ENCODE data around the gene LDAH.

Gene LDAH

DNA sequence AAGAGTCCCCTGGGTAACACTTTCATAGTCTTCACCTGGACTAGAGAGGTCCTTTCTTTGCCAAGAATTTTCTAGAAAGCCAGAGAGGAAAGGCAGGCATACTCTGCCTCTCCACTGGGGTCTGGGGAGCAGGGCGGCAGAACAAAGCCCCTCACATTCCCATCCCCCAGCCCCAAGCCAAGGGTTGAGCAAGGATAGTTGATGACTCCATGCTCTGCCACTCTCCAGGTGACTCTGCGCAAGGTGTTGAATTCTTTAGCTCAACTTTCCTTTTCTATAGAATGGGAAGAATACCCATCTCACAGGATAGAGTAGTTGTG lies 158.9 kb downstream of the LDAH start:
- no peak overlapping the region for H3K4me3 ChIP-seq (ENCODE audit: low read depth, low read length)
- TF ChIP-seq, protein P1, sequence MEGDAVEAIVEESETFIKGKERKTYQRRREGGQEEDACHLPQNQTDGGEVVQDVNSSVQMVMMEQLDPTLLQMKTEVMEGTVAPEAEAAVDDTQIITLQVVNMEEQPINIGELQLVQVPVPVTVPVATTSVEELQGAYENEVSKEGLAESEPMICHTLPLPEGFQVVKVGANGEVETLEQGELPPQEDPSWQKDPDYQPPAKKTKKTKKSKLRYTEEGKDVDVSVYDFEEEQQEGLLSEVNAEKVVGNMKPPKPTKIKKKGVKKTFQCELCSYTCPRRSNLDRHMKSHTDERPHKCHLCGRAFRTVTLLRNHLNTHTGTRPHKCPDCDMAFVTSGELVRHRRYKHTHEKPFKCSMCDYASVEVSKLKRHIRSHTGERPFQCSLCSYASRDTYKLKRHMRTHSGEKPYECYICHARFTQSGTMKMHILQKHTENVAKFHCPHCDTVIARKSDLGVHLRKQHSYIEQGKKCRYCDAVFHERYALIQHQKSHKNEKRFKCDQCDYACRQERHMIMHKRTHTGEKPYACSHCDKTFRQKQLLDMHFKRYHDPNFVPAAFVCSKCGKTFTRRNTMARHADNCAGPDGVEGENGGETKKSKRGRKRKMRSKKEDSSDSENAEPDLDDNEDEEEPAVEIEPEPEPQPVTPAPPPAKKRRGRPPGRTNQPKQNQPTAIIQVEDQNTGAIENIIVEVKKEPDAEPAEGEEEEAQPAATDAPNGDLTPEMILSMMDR (IDR thresholded peaks at IDR 0.05; ENCODE audit: control insufficient read depth, extremely low read depth, insufficient read depth), result no peak
- DNase-seq (ENCODE audit: low read depth), result no peak

DNA sequence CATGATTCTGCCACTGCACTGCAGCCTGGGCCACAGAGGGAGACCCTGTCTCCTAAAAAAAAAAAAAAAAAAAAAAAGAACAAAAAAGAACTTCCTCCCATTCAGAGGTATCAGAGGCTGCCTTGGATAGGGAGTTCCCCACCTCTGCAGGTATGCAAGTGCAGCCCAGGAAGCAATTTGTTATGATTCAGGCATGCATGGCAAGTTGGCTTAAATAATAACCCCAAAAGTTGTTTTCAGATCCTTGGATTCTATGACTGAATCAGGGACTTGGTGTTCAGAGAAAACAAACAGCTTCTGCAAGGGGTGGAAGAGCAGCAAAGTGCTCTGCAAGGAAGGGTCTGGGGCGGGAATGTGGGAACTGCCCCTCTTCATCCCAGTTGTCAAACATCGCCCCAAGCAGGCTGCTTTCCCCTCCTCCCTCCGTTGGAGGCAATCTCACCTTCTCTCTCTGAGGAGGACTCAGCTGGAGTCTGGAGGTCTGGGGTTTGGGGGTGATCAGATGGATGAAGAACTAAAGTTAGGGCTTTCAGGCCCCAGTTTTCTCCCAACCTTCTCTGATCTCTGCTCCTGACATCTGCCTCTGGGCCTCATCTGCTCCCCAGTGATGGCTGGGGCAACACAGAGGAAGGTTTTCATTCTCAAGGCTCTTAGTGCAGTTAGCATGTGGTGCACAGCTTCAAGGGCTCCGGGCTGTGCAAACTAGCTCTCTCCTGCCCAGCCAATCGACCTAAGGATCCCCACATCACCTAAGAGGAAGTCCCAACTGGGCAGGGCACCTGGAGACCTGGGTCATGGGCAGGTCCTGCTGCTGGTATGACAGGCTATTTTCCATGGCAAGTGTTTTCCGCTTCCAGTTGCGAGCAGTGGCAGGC lies 159.5 kb downstream of the LDAH start:
- TF ChIP-seq, protein P1 (IDR thresholded peaks at IDR 0.05; ENCODE audit: control insufficient read depth, extremely low read depth, insufficient read depth), result no peak
- H3K4me3 ChIP-seq (ENCODE audit: low read depth, low read length), result no peak overlapping the region
- no peak for DNase-seq (ENCODE audit: low read depth)

DNA sequence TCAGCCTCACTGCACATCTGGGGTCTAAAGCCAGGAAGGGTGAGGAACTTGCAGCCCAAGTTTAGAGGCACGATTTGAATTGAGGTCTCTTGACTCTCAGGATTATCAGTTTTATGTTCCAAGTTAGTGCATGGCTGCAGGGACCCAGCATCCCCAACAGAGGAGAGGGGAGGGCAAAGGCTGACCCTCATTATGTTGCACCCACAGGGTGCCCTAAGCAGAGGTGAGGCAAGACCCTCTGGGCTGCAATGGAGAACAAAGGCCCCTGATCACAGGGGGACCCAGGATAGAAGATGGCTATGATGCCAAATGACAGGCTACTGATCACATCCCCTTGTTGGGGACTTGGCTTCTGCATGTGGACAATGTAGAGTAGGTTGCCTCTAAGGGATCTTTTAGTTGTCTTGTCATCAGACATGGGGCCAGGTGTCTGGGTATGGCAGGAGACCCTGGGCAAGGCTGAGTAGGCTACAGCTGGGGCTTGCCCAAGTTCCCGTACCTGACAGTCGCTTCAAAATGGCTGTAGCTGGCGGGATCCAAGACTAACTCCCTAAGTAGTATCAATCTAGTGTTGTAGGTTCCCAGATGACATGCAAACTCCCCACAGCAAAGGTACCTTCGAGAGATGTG lies 160.5 kb downstream of the LDAH start:
- H3K4me3 ChIP-seq (ENCODE audit: low read depth, low read length), result no peak overlapping the region
- TF ChIP-seq, protein P1 (IDR thresholded peaks at IDR 0.05; ENCODE audit: control insufficient read depth, extremely low read depth, insufficient read depth), result no peak
- DNase-seq (ENCODE audit: low read depth), result no peak

DNA sequence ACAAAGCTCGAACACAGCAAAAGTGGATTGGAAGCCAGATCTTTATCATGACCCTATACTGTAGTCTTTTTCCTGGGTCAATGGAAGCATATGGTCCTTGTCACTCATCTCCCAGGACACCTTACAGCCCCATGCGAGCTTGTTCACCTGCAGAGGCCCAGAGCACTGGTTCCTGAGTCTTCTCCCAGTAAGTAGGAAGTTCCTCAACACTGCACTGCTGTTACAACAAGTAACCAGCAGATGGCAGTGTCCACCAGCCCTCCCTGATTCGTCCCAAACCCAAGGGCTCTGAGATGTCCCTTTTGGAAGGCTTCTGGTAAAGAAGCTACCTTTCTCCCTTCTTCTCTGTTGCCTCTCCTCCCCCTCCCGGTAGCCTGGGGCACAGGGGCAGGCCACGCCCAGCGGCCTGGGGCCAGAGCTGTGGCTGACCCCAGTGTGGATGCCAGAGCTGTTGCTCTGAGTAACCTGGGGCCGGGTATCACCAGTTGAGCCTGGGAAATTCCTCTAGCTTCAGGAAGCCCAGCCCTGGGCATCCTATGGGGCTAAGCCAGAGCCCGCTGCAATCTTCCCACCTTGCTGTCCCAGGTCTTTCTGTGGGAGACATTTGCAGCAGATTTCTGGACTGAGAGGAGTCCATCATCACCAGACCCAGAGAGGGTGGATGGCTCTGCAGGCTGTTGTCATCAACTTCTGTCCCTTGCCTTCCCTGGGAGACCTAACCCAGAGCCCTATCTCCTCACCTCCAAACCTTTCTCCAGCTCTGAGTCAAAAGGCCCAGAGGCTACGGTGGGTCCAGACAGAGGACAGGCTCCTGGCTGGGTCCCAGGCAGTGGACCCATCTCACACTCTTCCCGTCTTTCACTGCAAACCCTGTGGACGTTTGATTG lies 161.2 kb downstream of the LDAH start:
- TF ChIP-seq, protein P1 (IDR thresholded peaks at IDR 0.05; ENCODE audit: control insufficient read depth, extremely low read depth, insufficient read depth), result peak; percentile 96
- no peak overlapping the region for H3K4me3 ChIP-seq (ENCODE audit: low read depth, low read length)
- DNase-seq (ENCODE audit: low read depth), result peak; percentile 38

DNA sequence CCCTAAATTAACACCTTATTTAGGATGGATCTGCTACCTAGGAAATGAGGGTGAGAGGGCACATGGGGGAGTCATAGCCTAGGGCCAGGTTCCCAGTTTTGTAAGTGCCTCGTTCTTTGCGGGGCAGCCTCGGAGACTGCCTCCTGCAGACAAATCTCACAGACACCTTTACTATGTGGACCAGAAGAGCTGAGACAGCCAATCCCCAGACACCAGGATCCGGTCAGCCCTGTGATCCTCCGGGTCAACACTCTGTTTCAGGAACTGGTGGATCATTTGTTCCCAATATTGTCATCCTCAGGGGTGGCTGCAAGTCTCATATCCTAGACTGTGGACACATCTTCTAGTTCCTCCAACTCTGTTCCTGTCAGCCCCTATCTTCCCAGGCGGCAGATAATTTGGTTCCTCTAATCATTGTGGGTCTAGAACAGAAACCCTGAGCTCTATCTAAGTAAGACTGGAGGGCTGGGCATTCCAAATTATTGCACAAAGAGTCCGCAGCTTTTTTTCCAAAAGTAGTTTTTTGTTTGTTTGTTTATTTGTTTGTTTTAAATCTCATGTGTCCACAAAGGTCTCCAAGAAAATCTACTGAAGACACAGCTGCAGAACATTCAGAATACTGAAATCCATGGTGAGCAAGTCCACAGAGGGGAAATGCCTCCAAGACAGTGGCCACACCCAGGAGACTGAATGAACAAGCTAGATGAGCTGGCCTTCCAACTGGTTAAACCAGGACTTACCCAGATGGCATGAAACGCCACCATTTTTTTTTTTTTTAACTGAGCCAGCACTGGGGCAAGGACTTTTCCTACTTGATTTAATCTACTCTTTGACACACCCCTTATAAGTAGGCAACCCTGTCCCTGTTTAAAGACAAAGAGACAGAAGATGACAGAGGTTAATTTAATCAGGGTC lies 162.1 kb downstream of the LDAH start:
- no peak for DNase-seq (ENCODE audit: low read depth)
- no peak overlapping the region for H3K4me3 ChIP-seq (ENCODE audit: low read depth, low read length)
- TF ChIP-seq, protein P1 (IDR thresholded peaks at IDR 0.05; ENCODE audit: control insufficient read depth, extremely low read depth, insufficient read depth), result no peak

Data from LNCaP clone FGC (cell line).